A549 (cell line): Measurements from ENCODE around the gene GINM1. TPM values are rescaled to one million over a fixed set of nuclear protein-coding genes. Genes with fewer than 3 reads are reported as not detected.

Source experiments
- ATAC-seq, 2 experiments: fragments of 200-7000 bp in 1 of 2; fragments of >200 bp in 1 of 2; cut with Nextera tagmentation in 1 of 2; cut with Tn5 transposase in 1 of 2; 3 replicates each; pipeline versions ENCODE4 v1.8.0 to v1.9.1; 2018 to 2020; ENCODE audit warnings: mild to moderate bottlenecking in 1 of 2, moderate library complexity in 1 of 2
- CTCF ChIA-PET: fragments of 300-600 bp; sonication (Branson Sonifier 250); formaldehyde crosslinking; extraction: SDS; loops from one replicate; lab custom pipeline; 2021; ENCODE audit warnings: antibody characterized with exemption, inconsistent platforms; lab: Yijun Ruan, JAX
- POLR2A ChIA-PET: fragments of 350-600 bp; formaldehyde crosslinking; extraction: SDS; loops from one replicate; lab custom pipeline; 2021; ENCODE audit warnings: antibody characterized with exemption, inconsistent platforms; lab: Yijun Ruan, JAX
- DNase-seq, 2 experiments: peaks; one replicate each; pipeline versions ENCODE4 v3.0.0 to v3.0.0-alpha.2; 2011 to 2016; ENCODE audit warnings: low read depth in 1 of 2, low spot score in 1 of 2
- FAIRE-seq: peaks from 2 replicates; lab custom pipeline; 2011; peaks lifted over from hg19 to GRCh38; lab: Jason Lieb, UNC
- H3K27ac ChIP-seq, 2 experiments: fragments of >200 bp; sonication (Bioruptor Twin); formaldehyde crosslinking; 3 replicates each; pipeline ENCODE4 v1.5.1; 2016 to 2017
- H3K4me1 ChIP-seq: fragments of >200 bp; sonication (Bioruptor Twin); formaldehyde crosslinking; 3 replicates; pipeline ENCODE4 v1.6.1; 2016
- H3K4me2 ChIP-seq: fragments of >200 bp; sonication (Bioruptor Twin); formaldehyde crosslinking; 3 replicates; pipeline ENCODE4 v1.6.1; 2016
- H3K4me3 ChIP-seq: fragments of >200 bp; sonication (Bioruptor Twin); formaldehyde crosslinking; 3 replicates; pipeline ENCODE4 v1.5.1; 2016
- H3K9me3 ChIP-seq: fragments of >200 bp; sonication (Bioruptor Twin); formaldehyde crosslinking; 3 replicates; pipeline ENCODE4 v1.6.1; 2016
- CHD2 ChIP-seq: fragments of 150-350 bp; IDR thresholded peaks from 2 replicates; pipeline ENCODE4 v1.6.1; 2014; ENCODE audit warnings: low read length; ENCODE audit not compliant: partially characterized antibody
- EHF ChIP-seq: fragments of 250-450 bp; sonication (Bioruptor Pico); IDR thresholded peaks from 2 replicates; pipeline ENCODE4 v1.5.0; 2020; ENCODE audit warnings: mild to moderate bottlenecking
- FOSL2 ChIP-seq, 2 experiments: fragments of 450-650 bp in 1 of 2; fragments of >200 bp in 1 of 2; sonication (Bioruptor Twin) in 1 of 2; formaldehyde crosslinking; IDR thresholded peaks; 2 replicates each; pipeline versions ENCODE4 v1.5.0 to v1.6.1; 2016 to 2020; ENCODE audit warnings: mild to moderate bottlenecking in 1 of 2, moderate library complexity in 1 of 2
- HOXB13 ChIP-seq: fragments of 250-450 bp; sonication (Bioruptor Pico); IDR thresholded peaks from 2 replicates; pipeline ENCODE4 v1.5.0; 2020; ENCODE audit warnings: low read depth, mild to moderate bottlenecking, moderate library complexity
- HOXB5 ChIP-seq: fragments of 250-450 bp; sonication (Bioruptor Pico); IDR thresholded peaks from 2 replicates; pipeline ENCODE4 v1.5.0; 2020; ENCODE audit warnings: mild to moderate bottlenecking, moderate library complexity
- JUN ChIP-seq, 2 experiments: fragments of >200 bp; sonication (Bioruptor Twin); formaldehyde crosslinking; IDR thresholded peaks; 2 replicates in 1 of 2; 3 replicates in 1 of 2; pipeline ENCODE4 v1.6.1; 2016 to 2017
- KDM1A ChIP-seq: fragments of 200-600 bp; sonication (generic); IDR thresholded peaks from 2 replicates; pipeline ENCODE4 v1.6.1; 2016; ENCODE audit warnings: low read depth, mild to moderate bottlenecking
- KDM5A ChIP-seq: fragments of 200-600 bp; sonication (generic); IDR thresholded peaks from 2 replicates; pipeline ENCODE4 v1.6.1; 2016; ENCODE audit warnings: antibody characterized with exemption, mild to moderate bottlenecking
- NR3C1 ChIP-seq: fragments of >200 bp; sonication (Bioruptor Twin); formaldehyde crosslinking; IDR thresholded peaks from 3 replicates; pipeline ENCODE4 v1.6.1; 2017
- POLR2AphosphoS2 ChIP-seq: conservative IDR thresholded peaks from 2 replicates; pipeline ENCODE4 v1.6.1; 2012; ENCODE audit warnings: low read length, improper control_type of control experiment, inconsistent platforms
- SMC3 ChIP-seq: fragments of >200 bp; sonication (Bioruptor Twin); formaldehyde crosslinking; IDR thresholded peaks from 3 replicates; pipeline ENCODE4 v1.6.1; 2018; ENCODE audit warnings: inconsistent platforms
- SREBF2 ChIP-seq: fragments of 450-650 bp; IDR thresholded peaks from 2 replicates; pipeline ENCODE4 v1.6.1; 2014; ENCODE audit warnings: mild to moderate bottlenecking, moderate library complexity
- WGBS: methylation state at CpG from one replicate; pipeline ENCODE4 v1.1.6; 2017; ENCODE audit errors: missing lambda C conversion rate; 5-methylcytosine and 5-hydroxymethylcytosine counted together
- polyA plus RNA-seq, 4 experiments: library from polyadenylated mRNA; depleted of rRNA in 3 of 4; stranded (reverse); fragments of >200 nt; fragmentation: RNase III in 1 of 4; extraction: RNeasy Plus Mini Kit Qiagen cat#74134 plus additional on column Dnase treatment in 1 of 4; gene quantifications; 2 replicates in 3 of 4; 3 replicates in 1 of 4; pipeline ENCODE4 v1.2.3, GENCODE V29; 2011 to 2017
- small RNA-seq, 6 experiments: library from RNA; depleted of rRNA; stranded (forward); fragments of <200 nt; gene quantifications; one replicate each; pipeline ENCODE3, GENCODE V24; 2012
- TF ChIP-seq, protein P1 (sequence below): fragments of >200 bp; sonication (Bioruptor Twin); formaldehyde crosslinking; IDR thresholded peaks from 3 replicates; pipeline ENCODE4 v1.5.1; 2016
- TF ChIP-seq, protein P2 (sequence below): fragments of 150-350 bp; IDR thresholded peaks from 2 replicates; pipeline ENCODE4 v1.6.1; 2014; ENCODE audit warnings: low read depth, mild to moderate bottlenecking, low read length
- TF ChIP-seq, protein P3 (sequence below): fragments of >200 bp; sonication (Bioruptor Twin); formaldehyde crosslinking; IDR thresholded peaks from 3 replicates; pipeline ENCODE4 v1.6.1; 2016
- TF ChIP-seq, protein P4 (sequence below): fragments of 200-600 bp; sonication (generic); IDR thresholded peaks from 2 replicates; pipeline ENCODE4 v1.6.1; 2016; ENCODE audit warnings: antibody characterized with exemption, mild to moderate bottlenecking, moderate library complexity

The GINM1 gene
- polyA plus RNA-seq, 2 of the 4 experiments (the other 2 are of a cell fraction): 24.2 to 34.9 TPM

DNA sequence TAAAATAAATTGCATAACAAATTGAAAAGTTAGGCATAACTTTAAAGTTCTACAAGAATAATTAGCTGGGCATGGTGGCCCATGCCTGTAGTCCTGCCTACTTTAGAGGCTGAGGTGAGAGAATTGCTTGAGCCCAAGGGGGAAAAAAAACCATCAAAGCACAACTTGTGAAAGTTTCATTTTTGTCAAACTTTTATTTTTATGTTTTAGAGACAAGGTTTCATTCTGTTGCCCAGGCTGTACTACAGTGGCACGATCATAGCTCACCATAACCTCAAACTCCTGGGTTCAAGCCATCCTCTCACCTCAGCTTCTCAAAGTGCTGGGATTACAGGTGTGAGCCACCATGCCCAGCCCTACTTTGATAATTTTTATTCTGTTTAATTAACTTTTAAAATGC, 68.1 kb downstream of the GINM1 start:
- no peak for TF ChIP-seq EHF (CRISPR knock-in tag)
- TF ChIP-seq KDM1A: no peak
- TF ChIP-seq, protein P1, sequence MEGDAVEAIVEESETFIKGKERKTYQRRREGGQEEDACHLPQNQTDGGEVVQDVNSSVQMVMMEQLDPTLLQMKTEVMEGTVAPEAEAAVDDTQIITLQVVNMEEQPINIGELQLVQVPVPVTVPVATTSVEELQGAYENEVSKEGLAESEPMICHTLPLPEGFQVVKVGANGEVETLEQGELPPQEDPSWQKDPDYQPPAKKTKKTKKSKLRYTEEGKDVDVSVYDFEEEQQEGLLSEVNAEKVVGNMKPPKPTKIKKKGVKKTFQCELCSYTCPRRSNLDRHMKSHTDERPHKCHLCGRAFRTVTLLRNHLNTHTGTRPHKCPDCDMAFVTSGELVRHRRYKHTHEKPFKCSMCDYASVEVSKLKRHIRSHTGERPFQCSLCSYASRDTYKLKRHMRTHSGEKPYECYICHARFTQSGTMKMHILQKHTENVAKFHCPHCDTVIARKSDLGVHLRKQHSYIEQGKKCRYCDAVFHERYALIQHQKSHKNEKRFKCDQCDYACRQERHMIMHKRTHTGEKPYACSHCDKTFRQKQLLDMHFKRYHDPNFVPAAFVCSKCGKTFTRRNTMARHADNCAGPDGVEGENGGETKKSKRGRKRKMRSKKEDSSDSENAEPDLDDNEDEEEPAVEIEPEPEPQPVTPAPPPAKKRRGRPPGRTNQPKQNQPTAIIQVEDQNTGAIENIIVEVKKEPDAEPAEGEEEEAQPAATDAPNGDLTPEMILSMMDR: no peak
- TF ChIP-seq, protein P2, sequence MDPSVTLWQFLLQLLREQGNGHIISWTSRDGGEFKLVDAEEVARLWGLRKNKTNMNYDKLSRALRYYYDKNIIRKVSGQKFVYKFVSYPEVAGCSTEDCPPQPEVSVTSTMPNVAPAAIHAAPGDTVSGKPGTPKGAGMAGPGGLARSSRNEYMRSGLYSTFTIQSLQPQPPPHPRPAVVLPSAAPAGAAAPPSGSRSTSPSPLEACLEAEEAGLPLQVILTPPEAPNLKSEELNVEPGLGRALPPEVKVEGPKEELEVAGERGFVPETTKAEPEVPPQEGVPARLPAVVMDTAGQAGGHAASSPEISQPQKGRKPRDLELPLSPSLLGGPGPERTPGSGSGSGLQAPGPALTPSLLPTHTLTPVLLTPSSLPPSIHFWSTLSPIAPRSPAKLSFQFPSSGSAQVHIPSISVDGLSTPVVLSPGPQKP: no peak
- TF ChIP-seq, protein P3, sequence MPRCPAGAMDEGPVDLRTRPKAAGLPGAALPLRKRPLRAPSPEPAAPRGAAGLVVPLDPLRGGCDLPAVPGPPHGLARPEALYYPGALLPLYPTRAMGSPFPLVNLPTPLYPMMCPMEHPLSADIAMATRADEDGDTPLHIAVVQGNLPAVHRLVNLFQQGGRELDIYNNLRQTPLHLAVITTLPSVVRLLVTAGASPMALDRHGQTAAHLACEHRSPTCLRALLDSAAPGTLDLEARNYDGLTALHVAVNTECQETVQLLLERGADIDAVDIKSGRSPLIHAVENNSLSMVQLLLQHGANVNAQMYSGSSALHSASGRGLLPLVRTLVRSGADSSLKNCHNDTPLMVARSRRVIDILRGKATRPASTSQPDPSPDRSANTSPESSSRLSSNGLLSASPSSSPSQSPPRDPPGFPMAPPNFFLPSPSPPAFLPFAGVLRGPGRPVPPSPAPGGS: no peak
- TF ChIP-seq NR3C1: no peak
- TF ChIP-seq SREBF2: no peak
- no peak for TF ChIP-seq CHD2
- no peak for TF ChIP-seq HOXB13 (CRISPR knock-in tag)
- TF ChIP-seq POLR2AphosphoS2: no peak
- no peak for TF ChIP-seq SMC3
- no peak for TF ChIP-seq JUN (IDR thresholded peaks at IDR 0.05)
- no peak for TF ChIP-seq HOXB5 (CRISPR knock-in tag)
- TF ChIP-seq KDM5A: no peak
- TF ChIP-seq, protein P4, sequence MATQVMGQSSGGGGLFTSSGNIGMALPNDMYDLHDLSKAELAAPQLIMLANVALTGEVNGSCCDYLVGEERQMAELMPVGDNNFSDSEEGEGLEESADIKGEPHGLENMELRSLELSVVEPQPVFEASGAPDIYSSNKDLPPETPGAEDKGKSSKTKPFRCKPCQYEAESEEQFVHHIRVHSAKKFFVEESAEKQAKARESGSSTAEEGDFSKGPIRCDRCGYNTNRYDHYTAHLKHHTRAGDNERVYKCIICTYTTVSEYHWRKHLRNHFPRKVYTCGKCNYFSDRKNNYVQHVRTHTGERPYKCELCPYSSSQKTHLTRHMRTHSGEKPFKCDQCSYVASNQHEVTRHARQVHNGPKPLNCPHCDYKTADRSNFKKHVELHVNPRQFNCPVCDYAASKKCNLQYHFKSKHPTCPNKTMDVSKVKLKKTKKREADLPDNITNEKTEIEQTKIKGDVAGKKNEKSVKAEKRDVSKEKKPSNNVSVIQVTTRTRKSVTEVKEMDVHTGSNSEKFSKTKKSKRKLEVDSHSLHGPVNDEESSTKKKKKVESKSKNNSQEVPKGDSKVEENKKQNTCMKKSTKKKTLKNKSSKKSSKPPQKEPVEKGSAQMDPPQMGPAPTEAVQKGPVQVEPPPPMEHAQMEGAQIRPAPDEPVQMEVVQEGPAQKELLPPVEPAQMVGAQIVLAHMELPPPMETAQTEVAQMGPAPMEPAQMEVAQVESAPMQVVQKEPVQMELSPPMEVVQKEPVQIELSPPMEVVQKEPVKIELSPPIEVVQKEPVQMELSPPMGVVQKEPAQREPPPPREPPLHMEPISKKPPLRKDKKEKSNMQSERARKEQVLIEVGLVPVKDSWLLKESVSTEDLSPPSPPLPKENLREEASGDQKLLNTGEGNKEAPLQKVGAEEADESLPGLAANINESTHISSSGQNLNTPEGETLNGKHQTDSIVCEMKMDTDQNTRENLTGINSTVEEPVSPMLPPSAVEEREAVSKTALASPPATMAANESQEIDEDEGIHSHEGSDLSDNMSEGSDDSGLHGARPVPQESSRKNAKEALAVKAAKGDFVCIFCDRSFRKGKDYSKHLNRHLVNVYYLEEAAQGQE: no peak
- TF ChIP-seq, all 56 proteins: peak for 0
- CTCF ChIA-PET: interaction anchor here (1.2 kb wide), 1 partner anchor 10 kb away, joined by 3 read pairs; no protein-coding TSS in a partner anchor
- Histone ChIP-seq H3K4me1 (peaks cover 6% of the 10 kb centered on the region; the same call in 2 of the 3 replicates), H3K9me3 (no peaks in the 10 kb centered on the region), H3K4me3 (no peak overlapping the region), H3K27ac (no peak overlapping the region), H3K4me2 (no peak overlapping the region)
- ATAC-seq (no peak), DNase-seq (no peak), FAIRE-seq (no peak)
- 96% methylated on average over 1 of the region's 1 CpG for WGBS
- POLR2A ChIA-PET: no interaction called here

DNA sequence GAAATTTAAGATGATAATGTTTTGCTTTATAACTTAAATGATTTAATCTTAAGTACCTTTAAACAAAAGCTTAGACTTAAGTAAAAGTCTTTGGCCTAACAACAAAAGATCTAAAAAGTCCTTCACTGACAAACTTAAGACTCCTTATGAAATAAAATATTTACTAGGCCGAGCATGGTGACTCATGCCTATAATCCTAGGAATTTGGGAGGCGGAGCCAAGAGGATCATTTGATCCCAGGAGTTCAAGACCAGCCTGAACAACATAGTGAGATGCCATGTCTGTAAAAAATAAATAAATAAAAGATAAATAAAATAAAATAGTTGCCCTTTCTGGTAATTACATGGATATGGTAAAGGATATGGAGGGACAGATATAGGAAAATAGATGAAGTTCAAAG, 69.9 kb downstream of the GINM1 start:
- peak overlapping the region; percentile 41; the same call in 2 of the 3 replicates for H3K4me2 ChIP-seq
- ChIA-PET CTCF (interaction anchor here (1.2 to 1.4 kb wide), 2 partner anchors 8 to 55 kb away, joined by 3 read pairs; no protein-coding TSS in a partner anchor), POLR2A (no interaction called here)
- ATAC-seq: no peak
- no peak overlapping the region for H3K4me3 ChIP-seq
- WGBS: 13% methylated on average over 2 of the region's 2 CpGs
- H3K4me1 ChIP-seq: peaks cover 6% of the 10 kb centered on the region; the same call in 2 of the 3 replicates
- FAIRE-seq: no peak
- peak in 1 of 2 experiments; percentile 46 for DNase-seq
- no peak overlapping the region for H3K27ac ChIP-seq
- H3K9me3 ChIP-seq: no peaks in the 10 kb centered on the region
- no peak for TF ChIP-seq FOSL2 (IDR thresholded peaks at IDR 0.05)
- peak; percentile 69 for TF ChIP-seq FOSL2 (CRISPR knock-in tag; IDR thresholded peaks at IDR 0.05)
- TF ChIP-seq NR3C1: no peak

Small RNAs within 50 kb of the gene (small RNA-seq; reads per million reads assigned to genes)
- gene RF00019 (0 reads per million in 6 experiments), gene RF00410 (0 reads per million in 6 experiments), gene RNU7-3P (0 to 10.1 (median 2.2) reads per million in 6 experiments)

Other genes with a start within 250 kb of the GINM1 start
- 49.0 and 49.6 TPM in 2 replicates for gene TAB2, start 248.7 kb upstream of the GINM1 start, polyA plus RNA-seq (2011; rRNA removed)
- 23.0 to 25.0 TPM (median 23.1 TPM) in 3 replicates for gene TAB2, start 248.7 kb upstream of the GINM1 start, polyA plus RNA-seq (2017; fragmentation: RNase III; extraction: RNeasy Plus Mini Kit Qiagen cat#74134 plus additional on column Dnase treatment)
- gene SUMO4, start 166.1 kb upstream of the GINM1 start, polyA plus RNA-seq (2011; rRNA removed): 0.18 and 0.29 TPM in 2 replicates
- 0.09 TPM in 1 of 3 replicates, not detected in the others for gene SUMO4, start 166.1 kb upstream of the GINM1 start, polyA plus RNA-seq (2017; fragmentation: RNase III; extraction: RNeasy Plus Mini Kit Qiagen cat#74134 plus additional on column Dnase treatment)
- gene ZC3H12D, start 81.4 kb upstream of the GINM1 start, polyA plus RNA-seq (2011; rRNA removed): 0.04 and 0.12 TPM in 2 replicates
- gene ZC3H12D, start 81.4 kb upstream of the GINM1 start, polyA plus RNA-seq (2017; fragmentation: RNase III; extraction: RNeasy Plus Mini Kit Qiagen cat#74134 plus additional on column Dnase treatment): 0.04 to 0.05 TPM (median 0.04 TPM) in 3 replicates
- gene PPIL4, start 20.3 kb upstream of the GINM1 start, polyA plus RNA-seq (2011; rRNA removed): 8.9 and 12.1 TPM in 2 replicates
- gene PPIL4, start 20.3 kb upstream of the GINM1 start, polyA plus RNA-seq (2017; fragmentation: RNase III; extraction: RNeasy Plus Mini Kit Qiagen cat#74134 plus additional on column Dnase treatment): 16.5 to 18.2 TPM (median 17.2 TPM) in 3 replicates
- gene KATNA1, start 82.3 kb downstream of the GINM1 start, polyA plus RNA-seq (2011; rRNA removed): 20.4 and 27.0 TPM in 2 replicates
- 8.8 to 9.4 TPM (median 9.3 TPM) in 3 replicates for gene KATNA1, start 82.3 kb downstream of the GINM1 start, polyA plus RNA-seq (2017; fragmentation: RNase III; extraction: RNeasy Plus Mini Kit Qiagen cat#74134 plus additional on column Dnase treatment)
- gene LATS1, start 151.7 kb downstream of the GINM1 start, polyA plus RNA-seq (2011; rRNA removed): 18.5 and 19.8 TPM in 2 replicates
- 6.1 to 6.6 TPM (median 6.2 TPM) in 3 replicates for gene LATS1, start 151.7 kb downstream of the GINM1 start, polyA plus RNA-seq (2017; fragmentation: RNase III; extraction: RNeasy Plus Mini Kit Qiagen cat#74134 plus additional on column Dnase treatment)
- 40.3 and 49.5 TPM in 2 replicates for gene NUP43, start 180.2 kb downstream of the GINM1 start, polyA plus RNA-seq (2011; rRNA removed)
- gene NUP43, start 180.2 kb downstream of the GINM1 start, polyA plus RNA-seq (2017; fragmentation: RNase III; extraction: RNeasy Plus Mini Kit Qiagen cat#74134 plus additional on column Dnase treatment): 19.2 to 21.3 TPM (median 20.0 TPM) in 3 replicates
- 89.5 and 99.3 TPM in 2 replicates for gene PCMT1, start 183.4 kb downstream of the GINM1 start, polyA plus RNA-seq (2011; rRNA removed)
- 86.6 to 92.4 TPM (median 91.0 TPM) in 3 replicates for gene PCMT1, start 183.4 kb downstream of the GINM1 start, polyA plus RNA-seq (2017; fragmentation: RNase III; extraction: RNeasy Plus Mini Kit Qiagen cat#74134 plus additional on column Dnase treatment)